C1 segment of cervical spinal cord (tissue), 14 donors: Measurements from ENCODE around the gene TFRC.
"Not testable (repeated sequence)": the region's sequence is repeated elsewhere in the genome, so short reads cannot be mapped to it uniquely, and the experiment has no call there.

Experiments used
- DNase-seq, 14 donors: peaks; one replicate each; lab custom pipeline; 2025; lab: John Stamatoyannopoulos, UW

The TFRC gene

DNA sequence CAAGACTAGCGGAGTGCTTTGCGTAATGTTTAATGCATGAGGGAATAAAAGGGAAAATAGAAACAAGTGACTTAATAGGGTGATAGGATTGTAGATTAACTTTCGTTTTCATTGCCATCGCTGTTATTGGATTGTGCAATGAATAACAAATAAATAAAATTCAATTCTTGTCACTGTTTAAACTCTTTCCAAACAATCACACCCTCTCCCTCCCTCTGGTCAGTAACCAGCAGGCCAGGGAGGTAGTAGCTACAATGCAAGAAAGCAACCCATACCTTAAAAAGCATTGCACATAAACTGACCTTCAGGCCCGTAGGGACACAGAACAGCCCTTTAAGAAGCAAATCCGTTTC, 705 bp upstream of the TFRC start:
- DNase-seq = peak in 1 of 14 donors; percentile 3

DNA sequence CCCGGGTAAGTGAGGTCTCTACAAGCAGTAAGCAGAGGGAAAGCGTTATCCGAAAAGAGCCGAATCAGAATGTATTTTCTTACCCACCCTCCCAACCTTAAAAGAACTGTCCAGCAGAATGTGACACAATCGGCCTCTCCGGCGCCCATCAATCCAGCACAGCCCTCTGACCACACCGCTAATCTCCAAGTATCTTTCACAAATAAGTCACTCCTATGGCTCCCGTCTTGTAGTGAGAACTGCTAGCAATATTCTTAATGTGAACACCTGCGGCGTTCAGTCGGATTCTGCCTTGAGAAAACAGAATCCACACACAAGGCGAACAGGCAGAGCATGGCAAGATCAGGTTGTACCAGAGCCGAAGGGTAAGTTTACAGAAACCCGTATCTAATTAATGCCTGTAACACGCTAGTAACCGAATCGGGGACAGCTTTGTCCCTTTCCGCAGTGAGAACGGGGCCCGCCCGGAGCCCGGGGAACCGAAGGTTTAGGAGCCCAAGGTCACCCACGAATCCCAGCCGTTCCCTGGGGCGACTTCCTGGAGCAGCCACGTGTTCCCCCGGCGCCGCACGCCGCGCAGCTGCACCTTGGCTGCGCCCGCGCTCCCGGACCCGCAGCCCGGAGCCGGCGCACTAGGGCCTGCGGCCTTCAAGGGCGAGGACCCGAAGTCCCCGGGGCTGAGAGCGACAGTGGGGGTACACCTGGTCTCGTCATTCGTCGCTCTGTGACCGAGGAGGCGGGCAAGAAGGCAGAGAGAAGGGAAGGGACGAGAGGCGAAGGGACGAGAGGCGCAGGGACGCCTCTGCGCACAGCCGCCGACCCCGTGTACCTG, 672 bp downstream of the TFRC start:
- peak in 13 of 14 donors; percentile 7 to 66 (median 51) for DNase-seq

DNA sequence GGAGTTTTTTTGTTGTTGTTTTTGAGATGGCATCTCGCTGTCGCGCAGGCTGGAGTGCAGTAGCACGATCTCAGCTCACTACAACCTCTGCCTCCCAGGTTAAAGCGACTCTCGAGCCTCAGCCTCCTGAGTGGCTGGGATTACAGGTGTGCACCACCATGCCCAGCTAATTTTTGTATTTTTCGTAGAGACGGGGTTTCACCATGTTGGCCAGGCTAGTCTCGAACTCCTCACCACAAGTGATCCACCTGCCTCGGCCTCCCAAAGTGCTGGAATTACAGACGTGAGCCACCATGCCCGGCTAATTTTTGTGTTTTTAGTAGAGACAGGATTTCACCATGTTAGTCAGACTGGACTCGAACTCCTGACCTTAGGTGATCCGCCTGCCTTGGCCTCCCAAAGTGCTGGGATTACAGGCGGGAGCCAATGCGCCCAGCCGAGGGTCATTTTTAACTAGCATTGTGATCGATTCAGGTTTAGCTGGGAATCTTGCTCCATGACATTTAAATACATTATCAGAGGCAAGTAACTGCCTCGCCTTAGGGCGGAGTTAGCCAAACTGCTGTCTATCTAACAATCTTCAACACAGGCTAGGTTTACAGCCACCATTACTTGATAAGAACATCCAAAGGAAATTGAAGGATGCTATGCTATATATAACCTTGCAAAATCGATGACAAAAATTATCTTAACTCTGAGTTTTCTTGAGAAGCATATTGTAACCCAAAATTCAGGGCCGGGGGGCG, 1.6 kb downstream of the TFRC start:
- DNase-seq = not testable (repeated sequence)

DNA sequence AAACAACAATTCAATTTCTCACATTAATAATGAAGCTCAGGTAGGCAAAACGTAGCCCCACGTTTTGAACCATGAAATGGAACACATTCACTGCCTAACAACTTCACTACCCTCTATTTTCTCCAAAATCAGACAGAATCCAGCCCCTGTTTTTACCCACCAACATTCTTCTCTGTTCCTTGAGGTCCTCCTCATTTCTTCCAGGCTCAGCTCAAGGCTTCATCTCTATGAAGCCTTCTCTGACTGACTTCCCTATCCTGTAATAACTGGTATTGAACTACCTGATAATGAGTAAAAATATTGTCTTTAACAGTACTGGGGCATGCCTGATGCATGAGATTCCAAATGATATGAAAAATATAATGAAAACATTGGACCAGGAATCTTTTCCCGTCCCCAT, 2.2 kb downstream of the TFRC start:
- DNase-seq = no peak

DNA sequence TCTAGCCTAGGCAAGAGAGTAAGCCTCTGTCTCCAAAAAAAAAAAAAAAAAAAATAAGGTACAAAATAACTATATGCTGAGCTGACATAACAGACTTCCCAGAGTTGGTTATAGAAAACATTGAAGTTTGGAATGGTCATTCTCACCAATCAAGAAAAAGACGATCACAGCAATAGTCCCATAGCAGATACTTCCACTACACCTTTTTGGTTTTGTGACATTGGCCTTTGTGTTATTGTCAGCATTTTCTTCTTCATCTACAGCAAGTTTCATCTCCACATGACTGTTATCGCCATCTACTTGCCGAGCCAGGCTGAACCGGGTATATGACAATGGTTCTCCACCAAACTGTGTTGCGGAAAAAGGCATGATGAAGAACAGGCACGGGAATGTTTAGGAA, 6.9 kb downstream of the TFRC start:
- no peak for DNase-seq

DNA sequence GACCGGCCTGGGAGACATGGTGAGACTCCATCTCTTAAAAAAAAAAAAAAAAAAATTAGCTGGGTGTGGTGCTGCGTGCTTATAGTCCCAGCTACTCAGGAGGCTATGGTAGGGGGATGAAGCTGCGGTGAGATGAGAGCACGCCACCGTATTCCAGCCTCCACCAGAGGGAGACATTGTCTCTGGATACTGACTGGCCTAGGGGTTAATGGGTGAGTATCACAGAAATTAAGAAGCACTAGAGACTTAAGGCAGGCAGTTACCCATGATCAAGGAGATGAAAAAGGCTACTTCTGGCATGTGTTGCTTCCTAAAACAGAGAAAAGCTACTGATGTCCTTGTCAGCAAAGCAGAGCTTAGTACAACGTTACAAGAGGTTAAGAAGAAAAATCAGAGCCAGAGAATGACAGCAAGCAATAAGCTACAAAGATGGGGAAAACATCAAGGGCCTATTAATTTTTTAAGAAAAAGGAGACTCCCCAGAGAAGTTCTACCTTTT, 8.6 kb downstream of the TFRC start:
- DNase-seq = peak in 11 of 14 donors; percentile 3 to 63 (median 21)

DNA sequence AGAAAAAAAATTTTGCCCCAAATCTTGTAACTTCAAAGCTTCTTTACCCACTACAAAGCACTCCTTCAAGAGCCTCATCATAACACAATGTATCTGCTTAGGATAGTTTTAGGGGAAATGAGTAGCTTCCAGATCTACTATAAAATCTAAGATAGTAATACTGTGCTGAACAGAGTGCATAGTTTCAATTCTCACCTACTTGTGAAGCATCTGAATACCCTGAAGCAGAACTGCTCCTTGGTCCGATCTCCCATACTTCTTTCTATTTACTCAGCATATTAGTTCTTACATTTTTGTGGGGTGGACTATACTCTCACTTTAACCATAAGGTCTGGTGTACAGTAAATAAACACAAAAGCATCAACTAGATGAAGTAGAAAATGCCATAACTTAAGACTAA, 9.6 kb downstream of the TFRC start:
- DNase-seq = no peak

DNA sequence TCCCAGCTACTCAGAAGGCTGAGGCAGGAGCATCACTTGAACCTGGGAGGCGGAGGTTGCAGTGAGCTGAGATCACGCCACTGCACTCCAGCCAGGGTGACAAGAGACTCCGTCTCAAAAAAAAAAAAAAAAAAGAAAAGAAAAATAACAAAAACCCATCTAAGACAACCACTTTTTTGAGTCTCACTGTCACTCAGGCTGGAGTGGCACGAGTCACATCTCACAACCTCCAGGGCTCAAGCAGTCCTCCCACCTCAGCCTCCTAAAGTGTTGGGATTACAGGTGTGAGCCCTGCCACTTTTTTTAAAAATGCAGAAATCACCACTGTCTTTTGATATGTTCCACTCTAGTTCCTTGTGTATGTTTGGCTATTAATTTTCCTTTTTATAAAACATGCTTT, 13.1 kb downstream of the TFRC start:
- DNase-seq = not testable (repeated sequence)

DNA sequence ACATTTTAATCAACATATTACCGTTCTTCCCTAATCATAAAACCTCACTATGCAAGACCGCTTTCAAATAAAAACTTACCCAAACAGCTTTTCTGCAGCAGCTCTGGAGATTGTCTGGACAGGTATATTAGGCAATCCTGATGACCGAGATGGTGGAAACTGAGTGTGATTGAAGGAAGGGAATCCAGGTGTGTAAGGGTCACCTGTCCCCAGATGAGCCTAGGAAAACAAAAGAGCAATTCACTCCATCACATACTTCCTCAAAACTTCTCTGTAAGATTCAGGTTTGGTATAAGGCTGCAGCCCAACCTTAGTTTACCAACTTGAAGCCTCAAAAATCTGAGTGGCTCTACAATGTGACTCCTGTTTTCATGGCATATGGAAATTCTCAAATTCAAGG, 14.5 kb downstream of the TFRC start:
- DNase-seq = no peak

DNA sequence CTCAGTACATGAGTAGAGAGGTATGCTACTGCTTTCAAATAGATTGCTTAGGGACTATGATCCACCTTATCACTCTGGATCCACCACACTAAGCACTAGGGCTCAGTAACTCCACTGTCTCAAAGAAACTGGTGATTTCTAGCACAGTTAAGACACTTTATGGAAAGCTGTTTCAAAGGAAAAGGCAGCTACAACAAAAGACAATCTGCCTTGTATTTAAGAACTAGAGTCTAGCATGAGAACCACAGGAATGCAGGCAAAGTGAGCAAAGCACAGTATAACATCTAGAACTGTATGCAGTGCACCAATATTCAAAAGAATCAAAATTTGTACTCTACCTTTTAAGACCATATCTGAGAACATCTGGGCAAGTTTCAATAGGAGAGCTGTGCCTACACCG, 17.9 kb downstream of the TFRC start:
- no peak for DNase-seq

DNA sequence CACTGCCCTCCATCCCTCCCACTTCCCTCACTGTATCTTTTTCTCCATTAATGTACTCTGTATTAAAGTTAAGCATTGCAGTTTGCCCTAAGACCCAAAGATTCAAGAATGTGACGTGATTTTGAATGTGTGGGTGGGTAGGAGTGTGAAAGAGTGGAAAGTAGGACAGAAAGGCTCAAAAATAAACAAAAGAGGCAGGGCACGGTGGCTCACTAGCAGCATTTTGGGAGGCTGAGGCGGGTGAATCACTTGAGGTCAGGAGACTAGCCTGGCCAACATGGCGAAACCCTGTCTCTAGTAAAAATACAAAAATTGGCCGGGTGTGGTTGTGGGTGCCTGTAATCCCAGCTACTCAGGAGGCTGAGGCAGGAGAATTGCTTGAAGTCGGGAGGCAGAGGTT, 18.4 kb downstream of the TFRC start:
- no peak for DNase-seq

DNA sequence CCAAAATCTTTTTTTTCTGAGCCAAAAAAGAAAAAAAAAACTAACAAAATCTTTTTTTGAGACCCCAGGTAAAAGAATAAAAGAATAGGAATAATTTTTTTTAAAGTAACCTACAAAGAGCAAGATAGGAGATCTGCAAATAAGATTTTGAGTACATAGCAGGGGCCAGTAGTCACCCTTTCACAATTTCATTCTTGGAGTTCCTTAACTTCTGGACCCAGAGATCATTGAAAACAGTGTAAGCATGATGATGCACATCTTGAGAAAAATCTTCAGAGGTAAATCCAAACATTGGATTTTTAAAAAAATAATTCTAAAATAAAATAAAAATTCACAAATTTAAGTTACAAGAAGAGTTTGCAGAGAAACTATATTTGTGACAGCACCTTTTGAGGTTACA, 18.8 kb downstream of the TFRC start:
- no peak for DNase-seq

DNA sequence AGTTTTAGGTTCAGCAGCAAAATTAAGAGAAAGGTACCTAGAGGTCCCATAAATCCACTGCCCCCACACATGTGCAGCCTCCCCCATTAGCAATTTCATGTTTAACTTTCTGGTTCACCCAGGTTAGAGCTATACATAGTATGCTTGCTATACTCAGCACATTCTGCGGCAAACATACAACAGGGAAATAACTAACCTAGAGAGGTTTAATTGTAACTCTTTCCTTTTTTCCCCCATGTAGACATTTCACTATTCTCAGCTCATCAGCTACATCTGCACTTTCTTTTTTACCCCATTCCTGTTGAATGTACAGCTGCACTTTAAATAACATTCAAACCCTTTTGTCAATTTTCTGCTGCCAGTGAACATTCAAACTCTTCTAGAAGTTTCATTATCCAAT, 21.1 kb downstream of the TFRC start:
- DNase-seq = no peak

DNA sequence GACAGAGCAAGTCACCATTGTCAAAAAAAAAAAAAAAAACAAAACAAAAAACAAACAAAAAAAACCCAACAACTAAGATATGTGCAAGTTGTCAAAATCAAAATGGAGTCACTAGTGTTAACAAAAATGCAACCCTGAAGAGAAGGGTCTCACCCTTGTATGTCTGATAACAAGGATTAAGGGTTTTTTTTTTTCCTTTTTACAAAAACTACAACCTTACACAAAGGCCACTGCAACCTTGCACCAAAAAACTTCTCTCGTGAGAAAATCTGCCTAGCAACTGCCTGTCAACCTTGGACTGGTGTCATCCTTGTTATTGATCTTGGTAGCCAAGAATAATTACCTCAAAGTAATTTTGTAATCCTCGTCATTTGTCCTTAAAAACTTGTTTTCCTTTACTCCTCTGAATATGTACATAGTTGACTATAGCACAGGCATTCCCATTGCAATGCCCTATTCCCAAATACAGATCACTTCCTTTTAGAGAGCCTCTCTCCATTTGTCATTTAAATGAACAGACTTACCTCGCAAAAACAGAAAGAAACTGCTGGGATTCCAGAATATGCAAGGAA, 24.0 kb downstream of the TFRC start:
- no peak for DNase-seq

DNA sequence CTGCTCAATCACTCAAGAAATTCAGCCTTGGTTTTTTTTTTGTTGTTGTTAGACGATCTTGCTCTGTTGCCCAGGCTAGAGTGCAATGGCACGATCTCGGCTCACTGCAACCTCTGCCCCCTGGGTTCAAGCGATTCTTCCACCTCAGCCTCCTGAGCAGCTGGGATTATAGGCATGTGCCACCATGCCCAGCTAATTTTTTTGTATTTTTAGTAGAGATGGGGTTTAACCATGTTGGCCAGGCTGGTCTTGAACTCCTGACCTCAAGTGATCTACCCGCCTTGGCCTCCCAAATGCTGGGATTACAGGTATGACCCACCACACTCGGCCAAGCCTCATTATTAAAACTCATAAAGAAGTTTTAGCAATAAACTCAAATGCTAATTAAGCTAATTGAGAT, 25.5 kb downstream of the TFRC start:
- DNase-seq = not testable (repeated sequence)

DNA sequence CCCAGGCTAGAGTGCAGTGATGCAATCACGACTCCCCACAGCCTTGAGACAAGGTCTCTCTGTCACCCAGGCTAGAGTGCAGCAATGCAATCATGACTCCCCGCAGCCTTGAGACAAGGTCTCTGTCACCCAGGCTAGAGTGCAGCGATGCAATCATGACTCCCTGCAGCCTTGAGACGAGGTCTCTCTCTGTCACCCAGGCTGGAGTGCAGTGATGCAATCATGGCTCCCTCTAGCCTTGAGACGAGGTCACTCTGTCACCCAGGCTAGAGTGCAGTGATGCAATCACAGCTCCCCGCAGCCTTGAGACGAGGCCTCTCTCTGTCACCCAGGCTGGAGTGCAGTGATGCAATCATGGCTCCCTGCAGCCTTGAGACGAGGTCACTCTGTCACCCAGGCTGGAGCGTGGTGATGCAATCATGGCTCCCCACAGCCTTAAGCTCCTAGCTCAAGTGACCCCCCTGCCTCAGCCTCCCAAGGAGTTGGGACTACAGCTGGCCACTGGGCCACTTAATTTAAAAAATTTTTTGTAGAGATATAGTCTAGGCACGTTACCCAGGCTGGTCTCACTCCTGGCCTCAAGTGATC, 26.1 kb downstream of the TFRC start:
- no peak for DNase-seq

DNA sequence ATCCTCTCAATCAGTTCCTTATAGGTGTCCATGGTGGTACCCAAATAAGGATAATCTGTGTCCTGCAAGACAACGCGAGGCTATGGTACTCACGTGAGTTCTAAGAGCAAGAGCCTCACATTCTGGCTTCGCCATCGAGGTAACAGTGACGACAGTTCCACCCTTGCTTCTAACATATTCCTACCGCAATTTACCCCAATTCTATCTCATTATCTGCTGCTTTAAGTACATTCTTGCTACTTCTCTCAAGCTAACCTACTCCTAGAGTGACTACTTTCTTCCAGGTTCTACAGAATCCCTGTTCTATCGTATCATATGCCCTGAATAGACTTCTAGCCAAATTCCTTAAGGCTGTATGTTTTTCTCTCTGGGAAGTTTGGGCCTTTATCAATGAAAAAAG, 26.6 kb downstream of the TFRC start:
- DNase-seq = no peak

DNA sequence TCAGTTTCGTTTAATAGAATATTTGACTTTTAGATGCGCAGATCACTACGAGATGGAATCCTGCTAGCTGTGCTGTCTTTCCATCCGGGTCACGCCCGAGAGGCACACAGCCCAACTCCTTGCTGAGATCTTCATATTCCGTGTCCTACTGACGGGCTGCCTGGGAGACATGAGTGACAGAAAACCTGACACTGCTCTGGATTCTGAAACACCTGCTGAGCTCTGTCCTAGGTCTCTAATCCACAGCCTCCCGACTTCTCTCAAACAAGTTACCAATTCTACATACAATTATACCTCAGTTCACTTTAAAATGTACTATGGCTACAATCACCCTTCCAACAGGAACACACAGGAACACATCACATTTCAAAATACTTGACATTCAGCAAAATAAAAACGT, 27.2 kb downstream of the TFRC start:
- no peak for DNase-seq

DNA sequence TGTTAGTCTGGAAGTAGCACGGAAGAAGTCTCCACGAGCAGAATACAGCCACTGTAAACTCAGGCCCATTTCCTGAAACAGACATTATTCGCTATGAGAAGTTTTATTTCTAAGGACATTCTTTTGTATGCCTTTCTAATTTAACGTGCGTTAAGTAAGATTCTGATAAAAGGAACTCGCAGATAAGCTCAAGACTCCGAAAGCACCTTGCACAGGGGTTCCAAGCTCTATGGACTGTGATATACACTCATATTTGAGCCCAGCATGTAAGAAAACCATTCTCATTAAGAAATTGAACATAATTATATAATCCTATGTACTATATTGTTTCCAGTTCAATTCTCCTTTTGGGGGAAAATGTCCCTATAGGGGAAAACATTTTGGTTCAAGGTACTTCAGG, 28.4 kb downstream of the TFRC start:
- DNase-seq = no peak

DNA sequence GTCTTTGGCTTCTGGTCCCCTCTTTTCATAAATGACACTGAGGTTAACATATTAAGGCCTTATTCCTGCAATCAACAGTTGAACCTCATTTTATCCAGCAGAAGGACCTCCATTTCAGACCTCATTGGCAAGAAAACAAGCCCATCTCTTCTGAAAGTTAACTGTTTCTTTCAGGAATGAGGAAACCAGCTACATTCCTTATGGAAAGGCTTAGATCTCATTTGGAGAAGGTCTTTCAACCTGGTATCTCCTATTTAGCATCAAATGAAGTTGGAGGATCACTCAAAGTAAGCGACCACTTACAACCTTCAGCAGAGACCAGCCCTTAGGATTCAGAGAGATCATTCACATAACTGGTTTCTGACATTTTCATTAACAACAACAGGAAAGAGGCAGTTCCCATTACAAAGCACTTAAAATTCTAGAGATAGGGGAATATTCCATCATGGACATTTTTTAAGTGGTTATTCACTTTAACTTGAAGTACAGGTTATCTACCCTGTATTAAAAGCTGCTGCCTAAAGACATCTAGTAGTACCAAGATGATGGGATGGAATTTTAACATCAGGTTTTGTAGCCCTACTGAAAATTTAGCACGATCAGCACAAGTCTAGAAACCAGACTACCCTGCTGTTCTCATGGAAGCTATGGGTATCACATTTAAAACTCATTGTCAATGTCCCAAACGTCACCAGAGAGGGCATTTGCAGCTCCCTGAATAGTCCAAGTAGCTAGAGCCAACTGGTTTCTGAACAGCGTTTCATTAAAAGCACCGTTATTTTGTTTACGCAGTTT, 30.4 kb downstream of the TFRC start:
- peak in 2 of 14 donors; percentile 2 to 4 for DNase-seq

DNA sequence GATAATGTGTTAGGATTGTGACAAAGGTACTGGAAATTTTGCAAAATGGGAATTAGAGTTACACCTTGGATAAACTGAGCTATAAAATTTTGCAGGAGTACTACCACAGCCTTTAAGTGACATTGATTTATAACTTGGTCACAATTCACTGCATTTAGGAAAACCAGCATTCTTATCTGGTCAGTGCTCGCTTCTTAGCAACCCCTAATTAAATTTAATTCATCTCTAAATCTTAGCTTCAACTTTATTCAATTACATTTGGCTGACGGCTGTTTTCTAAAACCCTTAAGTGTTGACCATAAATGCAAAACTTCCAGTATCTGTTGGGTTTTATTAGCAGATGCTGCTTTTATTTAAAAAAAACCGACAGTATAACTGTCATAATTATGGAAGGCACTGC, 31.3 kb downstream of the TFRC start:
- DNase-seq = no peak
